Astrocyte (in vitro differentiated cells and primary cell): ENCODE data around the gene SLC17A3. TPM values are rescaled to one million over a fixed set of nuclear protein-coding genes. Genes with fewer than 3 reads are reported as not detected.

ENCODE experiments used
- DNase-seq: peaks from one replicate; pipeline ENCODE4 v3.0.0-alpha.2; 2010; ENCODE audit warnings: low read depth
- FAIRE-seq: peaks from 2 replicates; lab custom pipeline; 2011; peaks lifted over from hg19 to GRCh38; lab: Jason Lieb, UNC
- H2AFZ ChIP-seq: 2 replicates; pipeline ENCODE4 v1.6.0; 2012; ENCODE audit warnings: low read depth, low read length, inconsistent platforms
- H3K27ac ChIP-seq: 2 replicates; pipeline ENCODE4 v1.5.1; 2011; ENCODE audit warnings: low read depth, low read length, inconsistent platforms
- H3K27me3 ChIP-seq: 2 replicates; pipeline ENCODE4 v1.6.0; 2011; ENCODE audit warnings: low read length, inconsistent platforms; ENCODE audit not compliant: insufficient read depth
- H3K36me3 ChIP-seq: 2 replicates; pipeline ENCODE4 v1.5.1; 2011; ENCODE audit warnings: low read length, inconsistent platforms; ENCODE audit not compliant: insufficient read depth
- H3K4me1 ChIP-seq: 2 replicates; pipeline ENCODE4 v1.5.1; 2011; ENCODE audit warnings: low read length, inconsistent platforms; ENCODE audit not compliant: insufficient read depth
- H3K4me2 ChIP-seq: 2 replicates; pipeline ENCODE4 v1.6.0; 2012; ENCODE audit warnings: low read length, inconsistent platforms
- H3K4me3 ChIP-seq: 2 replicates; pipeline ENCODE4 v1.5.1; 2011; ENCODE audit warnings: low read depth, mild to moderate bottlenecking, low read length, inconsistent platforms; ENCODE audit not compliant: insufficient read depth
- H3K79me2 ChIP-seq: 2 replicates; pipeline ENCODE4 v1.6.0; 2012; ENCODE audit warnings: mild to moderate bottlenecking, low read length, inconsistent platforms; ENCODE audit not compliant: insufficient read depth
- H3K9ac ChIP-seq: 2 replicates; pipeline ENCODE4 v1.6.0; 2012; ENCODE audit warnings: mild to moderate bottlenecking, low read length, inconsistent platforms
- H3K9me3 ChIP-seq: 2 replicates; pipeline ENCODE4 v1.5.1; 2012; ENCODE audit warnings: low read depth, mild to moderate bottlenecking, low read length, inconsistent platforms; ENCODE audit not compliant: insufficient read depth
- H4K20me1 ChIP-seq: 2 replicates; pipeline ENCODE4 v1.6.0; 2012; ENCODE audit warnings: low read length, inconsistent platforms; ENCODE audit not compliant: insufficient read depth
- H3K27ac Mint-ChIP-seq: one replicate; pipeline ENCODE4 v1.8.0; 2021; ENCODE audit warnings: mild to moderate bottlenecking, mixed read lengths; ENCODE audit not compliant: unreplicated experiment
- H3K27me3 Mint-ChIP-seq: one replicate; pipeline ENCODE4 v1.8.0; 2021; ENCODE audit warnings: low read depth, mixed read lengths; ENCODE audit not compliant: unreplicated experiment
- H3K36me3 Mint-ChIP-seq: one replicate; pipeline ENCODE4 v1.8.0; 2021; ENCODE audit warnings: low read depth, mixed read lengths; ENCODE audit not compliant: unreplicated experiment
- H3K4me1 Mint-ChIP-seq: one replicate; pipeline ENCODE4 v1.8.0; 2021; ENCODE audit warnings: low read depth, mixed read lengths; ENCODE audit not compliant: unreplicated experiment
- H3K4me3 Mint-ChIP-seq: one replicate; pipeline ENCODE4 v1.8.0; 2021; ENCODE audit warnings: mild to moderate bottlenecking, moderate library complexity, mixed read lengths; ENCODE audit not compliant: unreplicated experiment
- H3K9me3 Mint-ChIP-seq: one replicate; pipeline ENCODE4 v1.8.0; 2021; ENCODE audit warnings: mild to moderate bottlenecking, mixed read lengths; ENCODE audit not compliant: unreplicated experiment
- EZH2 ChIP-seq: IDR thresholded peaks from 2 replicates; pipeline ENCODE4 v1.6.1; 2012; ENCODE audit warnings: mild to moderate bottlenecking, low read length, inconsistent platforms; ENCODE audit not compliant: insufficient read depth
- total RNA-seq: library from RNA; stranded (reverse); gene quantifications from 2 replicates; pipeline ENCODE4 v1.2.1, GENCODE V29; 2021
- TF ChIP-seq, protein P1 (sequence below): IDR thresholded peaks from 2 replicates; pipeline ENCODE4 v1.5.1; 2011; ENCODE audit warnings: low read depth, mild to moderate bottlenecking, inconsistent platforms, low read length, moderate library complexity; ENCODE audit not compliant: insufficient read depth

SLC17A3 gene
- total RNA-seq, 1 donor from 2014 or later: not detected

GRCh38 chr6:25830458-25830857 lies 43.6 kb downstream of the SLC17A3 start:
- no peak for TF ChIP-seq EZH2
- TF ChIP-seq, protein P1, sequence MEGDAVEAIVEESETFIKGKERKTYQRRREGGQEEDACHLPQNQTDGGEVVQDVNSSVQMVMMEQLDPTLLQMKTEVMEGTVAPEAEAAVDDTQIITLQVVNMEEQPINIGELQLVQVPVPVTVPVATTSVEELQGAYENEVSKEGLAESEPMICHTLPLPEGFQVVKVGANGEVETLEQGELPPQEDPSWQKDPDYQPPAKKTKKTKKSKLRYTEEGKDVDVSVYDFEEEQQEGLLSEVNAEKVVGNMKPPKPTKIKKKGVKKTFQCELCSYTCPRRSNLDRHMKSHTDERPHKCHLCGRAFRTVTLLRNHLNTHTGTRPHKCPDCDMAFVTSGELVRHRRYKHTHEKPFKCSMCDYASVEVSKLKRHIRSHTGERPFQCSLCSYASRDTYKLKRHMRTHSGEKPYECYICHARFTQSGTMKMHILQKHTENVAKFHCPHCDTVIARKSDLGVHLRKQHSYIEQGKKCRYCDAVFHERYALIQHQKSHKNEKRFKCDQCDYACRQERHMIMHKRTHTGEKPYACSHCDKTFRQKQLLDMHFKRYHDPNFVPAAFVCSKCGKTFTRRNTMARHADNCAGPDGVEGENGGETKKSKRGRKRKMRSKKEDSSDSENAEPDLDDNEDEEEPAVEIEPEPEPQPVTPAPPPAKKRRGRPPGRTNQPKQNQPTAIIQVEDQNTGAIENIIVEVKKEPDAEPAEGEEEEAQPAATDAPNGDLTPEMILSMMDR: no peak
- Mint-ChIP-seq H3K4me3 (no peak overlapping the region), H3K4me1 (no peaks in the 10 kb centered on the region), H3K27ac (no peak overlapping the region), H3K9me3 (no peaks in the 10 kb centered on the region), H3K36me3 (no peaks in the 10 kb centered on the region), H3K27me3 (peaks cover 2% of the 10 kb centered on the region)
- Histone ChIP-seq H4K20me1 (no peaks in the 10 kb centered on the region), H3K9me3 (no peaks in the 10 kb centered on the region), H3K4me1 (no peaks in the 10 kb centered on the region), H3K4me3 (no peak overlapping the region), H3K9ac (no peak overlapping the region), H3K36me3 (no peaks in the 10 kb centered on the region), H3K27ac (no peak overlapping the region), H3K79me2 (no peaks in the 10 kb centered on the region), H2AFZ (no peak overlapping the region), H3K27me3 (no peaks in the 10 kb centered on the region), H3K4me2 (no peak overlapping the region)
- DNase-seq (no peak), FAIRE-seq (no peak)

DNA sequence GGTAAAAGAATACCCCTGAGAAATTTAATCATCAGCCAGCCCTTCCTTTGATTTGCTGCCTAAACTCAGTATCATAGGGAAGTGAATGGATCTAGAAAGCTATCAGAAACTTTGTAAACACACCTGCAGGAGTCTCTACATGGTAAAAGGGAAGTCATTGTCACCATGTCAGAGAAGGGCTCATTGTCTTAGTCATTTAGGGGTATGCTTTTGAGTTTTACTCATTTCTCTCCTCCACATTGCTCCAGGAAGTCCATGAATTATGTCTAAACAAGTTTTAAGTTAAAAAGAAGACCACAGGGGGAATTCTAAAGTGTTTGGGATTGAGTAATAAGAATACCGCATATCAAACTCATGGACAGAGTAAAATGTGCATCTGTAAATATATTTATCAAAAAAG lies 44.7 kb downstream of the SLC17A3 start:
- H3K9me3 ChIP-seq: no peaks in the 10 kb centered on the region
- no peak overlapping the region for H3K9ac ChIP-seq
- H3K79me2 ChIP-seq: no peaks in the 10 kb centered on the region
- Mint-ChIP-seq H3K4me3 (no peak overlapping the region), H3K27me3 (peaks cover 2% of the 10 kb centered on the region), H3K36me3 (no peaks in the 10 kb centered on the region), H3K9me3 (no peaks in the 10 kb centered on the region), H3K27ac (no peak overlapping the region), H3K4me1 (no peaks in the 10 kb centered on the region)
- H3K4me1 ChIP-seq: no peaks in the 10 kb centered on the region
- no peak overlapping the region for H2AFZ ChIP-seq
- H3K4me2 ChIP-seq: no peak overlapping the region
- H4K20me1 ChIP-seq: no peaks in the 10 kb centered on the region
- FAIRE-seq (no peak), DNase-seq (no peak)
- H3K27me3 ChIP-seq: no peaks in the 10 kb centered on the region
- H3K4me3 ChIP-seq: no peak overlapping the region
- no peak overlapping the region for H3K27ac ChIP-seq
- no peaks in the 10 kb centered on the region for H3K36me3 ChIP-seq
- TF ChIP-seq, protein P1: no peak
- TF ChIP-seq EZH2: no peak

DNA sequence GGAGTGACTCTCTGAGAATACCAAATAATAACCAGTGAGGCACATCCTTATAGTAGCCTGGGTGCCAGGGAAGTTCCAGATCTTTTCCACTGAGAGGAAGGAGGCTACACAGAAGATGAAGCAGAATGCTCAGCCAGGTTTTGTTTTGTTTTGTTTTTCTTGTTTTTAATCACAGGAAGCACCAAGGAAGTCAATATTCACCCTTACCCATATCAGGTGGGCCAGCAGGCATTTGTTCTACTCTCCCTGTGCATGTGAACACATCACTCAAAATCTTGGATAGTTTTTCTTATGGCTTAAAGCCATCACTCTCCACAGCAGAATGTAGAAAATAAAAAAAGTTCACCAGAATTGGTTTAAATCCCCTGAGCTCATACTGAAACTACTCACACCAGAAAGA lies 52.7 kb downstream of the SLC17A3 start:
- Histone ChIP-seq H3K36me3 (no peaks in the 10 kb centered on the region), H3K4me3 (no peak overlapping the region), H4K20me1 (no peaks in the 10 kb centered on the region), H3K79me2 (no peaks in the 10 kb centered on the region), H3K9ac (no peak overlapping the region), H3K4me1 (no peaks in the 10 kb centered on the region), H3K4me2 (no peak overlapping the region), H3K27ac (no peak overlapping the region), H2AFZ (no peak overlapping the region), H3K27me3 (no peaks in the 10 kb centered on the region), H3K9me3 (no peaks in the 10 kb centered on the region)
- no peaks in the 10 kb centered on the region for H3K36me3 Mint-ChIP-seq
- H3K4me1 Mint-ChIP-seq: no peaks in the 10 kb centered on the region
- DNase-seq (no peak), FAIRE-seq (no peak)
- TF ChIP-seq, protein P1: no peak
- no peak for TF ChIP-seq EZH2
- peaks cover 3% of the 10 kb centered on the region for H3K27me3 Mint-ChIP-seq
- H3K9me3 Mint-ChIP-seq: no peaks in the 10 kb centered on the region
- no peak overlapping the region for H3K27ac Mint-ChIP-seq
- no peak overlapping the region for H3K4me3 Mint-ChIP-seq
